Sciatic nerve (tissue), 2 donors: Measurements from ENCODE around the gene SPACA5B. TPM values are rescaled to one million over a fixed set of nuclear protein-coding genes. Genes with fewer than 3 reads are reported as not detected.
A peak's percentile ranks its signal among the peaks of the same experiment; 100 is the strongest.
"Not testable (repeated sequence)": the region's sequence is repeated elsewhere in the genome, so short reads cannot be mapped to it uniquely, and the experiment has no call there.

ENCODE experiments used
- ATAC-seq: fragments of 200-7000 bp; cut with Tn5 transposase; one replicate; pipeline ENCODE4 v1.9.1; 2020; ENCODE audit warnings: mild to moderate bottlenecking, moderate library complexity
- DNase-seq: peaks from one replicate; pipeline ENCODE4 v3.0.0-alpha.2; 2020; ENCODE audit warnings: low spot score
- intact Hi-C: fragments of 100-400 bp; cut with DNase I; formaldehyde crosslinking; loops from one replicate; pipeline ENCODE4 v1.14.2; 2022
- total RNA-seq: library from RNA; stranded (reverse); fragmentation: NEBNext Ultra II Directional; extraction: Animal tissue kit (Norgen Biotek cat#: 25700); gene quantifications from one replicate; pipeline ENCODE4 v1.2.1, GENCODE V29; 2021
- donor health status: DM: no; HTN: no; CAD: no.
- donor health status: DM: no; HTN: no; CAD: no.

The SPACA5B gene
- total RNA-seq, result not detected

GRCh38 chrX:48130326-48130725 is at the start of gene SPACA5B:
SPACA5B (plus strand) TSS chrX:48130626; CDS start chrX:48130688, 62 bp downstream.
- DNase-seq, ATAC-seq, intact Hi-C loops: not testable (repeated sequence)

GRCh38 chrX:48083212-48083611 is 47.2 kb upstream of the SPACA5B start:
- DNase-seq, result no peak
- intact Hi-C loops, result no loop called here
- ATAC-seq, result peak; percentile 85

- ATAC-seq (no peak), DNase-seq (no peak)
- intact Hi-C loops, result no loop called here
Observed at GRCh38 chrX:48083706-48084105, 46.7 kb upstream of the SPACA5B start.

GRCh38 chrX:48086082-48086481 is 44.3 kb upstream of the SPACA5B start:
- ATAC-seq, result no peak
- DNase-seq, result no peak
- intact Hi-C loops, result no loop called here

- intact Hi-C loops, result no loop called here
- DNase-seq (no peak), ATAC-seq (no peak)
Observed at GRCh38 chrX:48090123-48090522, 40.3 kb upstream of the SPACA5B start.

GRCh38 chrX:48092558-48092957 is 37.9 kb upstream of the SPACA5B start:
- ATAC-seq, DNase-seq, intact Hi-C loops: not testable (repeated sequence)

- DNase-seq (no peak), ATAC-seq (no peak)
- intact Hi-C loops, result no loop called here
Observed at GRCh38 chrX:48101443-48101842, 29.0 kb upstream of the SPACA5B start.

GRCh38 chrX:48102874-48103374 is 27.5 kb upstream of the SPACA5B start:
- DNase-seq (no peak), ATAC-seq (no peak)
- intact Hi-C loops, result no loop called here

GRCh38 chrX:48107717-48108116 is 22.7 kb upstream of the SPACA5B start:
- no peak for ATAC-seq
- intact Hi-C loops, result no loop called here
- no peak for DNase-seq

GRCh38 chrX:48125286-48125685 is 5.1 kb upstream of the SPACA5B start:
- intact Hi-C loops, result not testable (repeated sequence)

GRCh38 chrX:48132308-48132844 is 1.9 kb downstream of the SPACA5B start:
- ATAC-seq, DNase-seq, intact Hi-C loops: not testable (repeated sequence)

More at GRCh38 chrX:48125286-48125685, 5.1 kb upstream of the SPACA5B start:
- DNase-seq, ATAC-seq: not testable (repeated sequence)

- DNase-seq, intact Hi-C loops, ATAC-seq: not testable (repeated sequence)
Observed at GRCh38 chrX:48139076-48139475, 8.7 kb downstream of the SPACA5B start.

GRCh38 chrX:48141810-48142508 is 11.5 kb downstream of the SPACA5B start:
- DNase-seq, ATAC-seq, intact Hi-C loops: not testable (repeated sequence)

- intact Hi-C loops, DNase-seq, ATAC-seq: not testable (repeated sequence)
Observed at GRCh38 chrX:48142697-48143096, 12.3 kb downstream of the SPACA5B start.

- intact Hi-C loops, result no loop called here
- no peak for ATAC-seq
- no peak for DNase-seq
Observed at GRCh38 chrX:48153769-48154168, 23.3 kb downstream of the SPACA5B start.

- intact Hi-C loops, result no loop called here
- DNase-seq (no peak), ATAC-seq (no peak)
Observed at GRCh38 chrX:48154796-48155195, 24.4 kb downstream of the SPACA5B start.

GRCh38 chrX:48156014-48156413 is 25.6 kb downstream of the SPACA5B start:
- intact Hi-C loops, result no loop called here
- ATAC-seq (no peak), DNase-seq (no peak)

- ATAC-seq (no peak), DNase-seq (no peak)
- intact Hi-C loops, result no loop called here
Observed at GRCh38 chrX:48165241-48165640, 34.8 kb downstream of the SPACA5B start.

GRCh38 chrX:48166322-48166721 is 35.9 kb downstream of the SPACA5B start:
- DNase-seq, intact Hi-C loops, ATAC-seq: not testable (repeated sequence)

- no peak for ATAC-seq
- DNase-seq, result no peak
Observed at GRCh38 chrX:48179691-48180090, 49.3 kb downstream of the SPACA5B start.

More at GRCh38 chrX:48179691-48180090, 49.3 kb downstream of the SPACA5B start:
- intact Hi-C loops, result no loop called here
